Measurements from ENCODE around the gene ACER1. TPM values are rescaled to one million over a fixed set of nuclear protein-coding genes. Genes with fewer than 3 reads are reported as not detected.
"Not testable (repeated sequence)": the region's sequence is repeated elsewhere in the genome, so short reads cannot be mapped to it uniquely, and the experiment has no call there.

Gene ACER1
- total RNA-seq, 1 donor from 2014 or later = not detected

DNA sequence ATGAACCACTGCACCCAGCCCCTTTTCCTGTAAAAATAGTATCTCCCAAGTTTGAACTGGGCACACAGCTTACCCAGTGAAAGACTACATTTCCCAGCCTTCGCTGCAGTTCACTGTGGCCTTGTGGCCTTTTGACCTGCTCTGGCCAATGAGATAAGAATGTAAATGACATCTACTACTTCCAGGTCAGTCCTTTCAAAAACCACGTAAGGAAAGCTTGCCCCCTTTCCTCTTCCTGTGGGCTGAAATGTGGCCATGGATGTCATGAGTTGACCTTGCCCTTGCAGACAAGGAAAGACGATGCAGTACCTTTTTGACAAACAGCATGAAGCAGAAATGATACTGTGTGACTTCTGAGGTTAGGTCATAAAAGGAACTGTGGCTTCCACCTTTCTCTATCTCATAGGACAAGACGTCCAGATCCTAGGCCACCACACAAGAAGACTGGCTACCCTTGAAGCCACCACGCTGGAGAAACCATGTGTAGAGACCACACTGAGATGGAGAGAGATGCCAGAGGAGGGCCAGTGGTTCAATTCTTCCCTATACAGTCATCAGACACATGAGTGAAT is 19.9 kb downstream of the ACER1 start:
- intact Hi-C loops (cut with DNase I) = no loop called here
- no peak for ATAC-seq
- DNase-seq (ENCODE audit: missing footprints) = no peak

GRCh38 chr19:6312018-6312417 is 21.4 kb downstream of the ACER1 start:
- no peak for DNase-seq (ENCODE audit: missing footprints)
- intact Hi-C loops (cut with DNase I) = no loop called here
- ATAC-seq = no peak

- no peak for ATAC-seq
- intact Hi-C loops (cut with DNase I) = no loop called here
- DNase-seq (ENCODE audit: missing footprints) = no peak
Observed at GRCh38 chr19:6298413-6298812, 35.0 kb downstream of the ACER1 start.

DNA sequence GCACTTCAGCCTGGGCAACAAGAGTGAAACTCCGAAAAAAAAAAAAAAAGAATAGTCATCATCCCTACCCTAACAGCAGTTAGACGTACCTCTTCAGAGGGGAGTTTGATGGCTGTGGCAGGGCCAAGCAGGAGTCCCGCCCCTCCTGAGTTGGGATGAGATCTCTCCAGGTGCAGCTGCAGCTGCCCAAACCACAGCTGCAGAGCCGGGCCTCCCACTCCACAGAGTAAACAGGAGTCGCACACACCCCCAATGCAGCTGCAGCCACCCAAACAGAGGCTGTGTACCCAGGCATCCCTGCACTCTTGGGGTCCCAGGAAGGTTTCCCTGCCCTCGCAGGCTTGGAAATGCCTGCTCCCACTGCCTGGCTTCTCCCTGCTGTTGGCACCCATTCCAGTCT is 36.2 kb downstream of the ACER1 start:
- DNase-seq (ENCODE audit: missing footprints) = no peak
- intact Hi-C loops (cut with DNase I) = no loop called here
- ATAC-seq = no peak

DNA sequence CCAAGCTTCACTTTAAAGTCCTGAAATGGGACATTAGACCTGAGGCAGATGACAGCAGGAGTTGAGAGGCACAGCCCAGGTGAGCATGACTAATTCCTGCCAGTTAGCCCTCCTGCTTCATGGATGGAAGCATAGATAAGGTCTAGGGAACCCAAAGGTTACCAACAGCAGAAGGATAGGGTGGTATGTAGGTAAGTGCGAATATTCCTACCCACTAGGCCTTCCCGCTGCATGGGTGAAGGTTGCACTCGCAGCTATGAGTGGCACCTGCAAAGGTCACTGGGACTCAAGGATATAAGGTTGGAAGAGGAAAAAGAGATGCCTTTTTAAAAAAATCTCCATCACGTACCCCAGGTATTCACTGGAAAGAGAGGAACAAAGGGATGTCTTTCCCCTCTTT is 41.4 kb downstream of the ACER1 start:
- DNase-seq (ENCODE audit: missing footprints) (no peak), ATAC-seq (no peak)
- intact Hi-C loops (cut with DNase I) = no loop called here

DNA sequence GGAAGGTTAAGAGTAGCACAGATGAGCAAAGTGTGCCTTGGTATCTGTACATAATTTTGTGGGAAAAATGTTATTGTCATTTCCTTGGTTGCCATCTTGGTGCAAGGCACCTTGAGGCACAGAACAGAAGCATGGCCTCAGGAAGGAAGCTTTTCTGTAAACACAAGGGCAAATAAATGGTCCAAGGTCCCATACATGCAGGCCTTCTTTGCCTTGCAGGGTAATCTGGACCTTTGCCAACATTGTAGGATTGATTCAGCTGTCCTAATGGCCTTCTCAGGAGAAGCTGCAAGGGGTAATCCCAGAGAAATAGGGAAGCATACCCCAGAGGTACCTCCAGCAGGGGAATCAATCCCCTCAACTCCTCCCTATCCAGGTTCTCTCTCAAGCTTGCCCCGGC is 44.7 kb downstream of the ACER1 start:
- intact Hi-C loops (cut with DNase I) = no loop called here
- DNase-seq (ENCODE audit: missing footprints) (no peak), ATAC-seq (no peak)

GRCh38 chr19:6287269-6287885 is 46.0 kb downstream of the ACER1 start:
- DNase-seq (ENCODE audit: missing footprints) (no peak), ATAC-seq (no peak)
- intact Hi-C loops (cut with DNase I) = no loop called here

DNA sequence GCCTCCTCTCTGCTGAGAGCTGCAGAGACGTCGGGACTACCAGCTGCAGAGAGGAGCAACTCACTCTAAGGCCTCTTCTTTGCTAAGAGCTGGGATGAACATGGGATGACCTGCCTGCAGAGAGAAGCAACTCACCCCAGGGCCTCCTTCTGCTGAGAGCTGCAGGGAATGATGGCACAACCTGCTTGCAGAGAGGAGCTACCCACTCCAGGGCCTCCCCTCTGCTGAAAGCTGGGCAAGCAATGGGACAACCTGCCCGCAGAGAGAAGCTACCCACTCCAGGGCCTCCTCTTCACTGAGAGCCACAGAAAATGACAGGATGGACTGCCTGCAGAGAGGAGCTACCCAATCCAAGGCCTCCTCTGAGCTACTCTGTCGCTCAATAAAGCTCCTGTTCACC is 46.7 kb downstream of the ACER1 start:
- DNase-seq (ENCODE audit: missing footprints) (no peak), ATAC-seq (no peak)
- intact Hi-C loops (cut with DNase I) = no loop called here

- intact Hi-C loops (cut with DNase I); ATAC-seq; DNase-seq (ENCODE audit: missing footprints): not testable (repeated sequence)
Observed at GRCh38 chr19:6282393-6282792, 51.0 kb downstream of the ACER1 start.

DNA sequence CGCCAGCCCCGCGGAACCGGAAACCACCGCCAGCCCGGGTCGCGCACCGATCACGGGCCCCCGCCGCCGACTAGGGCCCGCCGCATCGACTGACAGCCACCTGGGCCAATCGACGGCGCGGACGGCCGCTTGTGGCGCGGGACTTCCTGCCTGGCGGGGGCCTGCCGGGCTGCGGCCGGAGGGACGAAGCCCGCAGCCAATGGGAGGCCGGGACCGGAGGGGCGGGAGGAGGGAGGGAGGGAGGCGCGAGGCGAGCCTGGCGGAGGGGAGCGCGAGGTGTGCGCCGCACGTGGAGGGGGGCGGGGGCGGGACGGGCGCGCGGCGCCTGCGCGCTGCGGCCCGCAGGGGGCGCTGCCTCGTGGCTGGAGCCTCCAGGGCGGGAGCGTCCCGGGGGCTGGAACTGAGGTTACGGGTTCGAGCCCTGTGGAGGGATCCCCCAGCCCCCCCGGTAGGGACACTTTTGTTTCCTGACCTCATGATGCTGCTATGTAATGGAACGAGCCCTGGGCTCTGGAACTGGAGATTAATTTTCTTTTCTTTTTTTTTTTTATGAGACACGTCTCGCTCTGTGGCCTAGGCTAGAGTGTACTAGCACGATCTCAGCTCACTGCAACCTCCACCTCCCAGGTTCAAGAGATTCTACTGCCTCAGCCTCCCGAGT is 53.4 kb downstream of the ACER1 start, which contains the start of gene MLLT1:
MLLT1 (minus strand) TSS at position 45 of the 661 bp plus-strand sequence. CDS start 191 bp downstream, outside the sequence.
- DNase-seq (ENCODE audit: missing footprints) = peak; percentile 98
- intact Hi-C loops (cut with DNase I) = loop anchor here (1.0 kb wide), 1 partner anchor 62 kb away; no protein-coding TSS in a partner anchor
- ATAC-seq = peak; percentile 98

GRCh38 chr19:6279620-6279930 is 53.8 kb downstream of the ACER1 start:
- ATAC-seq = no peak
- intact Hi-C loops (cut with DNase I) = no loop called here
- no peak for DNase-seq (ENCODE audit: missing footprints)

DNA sequence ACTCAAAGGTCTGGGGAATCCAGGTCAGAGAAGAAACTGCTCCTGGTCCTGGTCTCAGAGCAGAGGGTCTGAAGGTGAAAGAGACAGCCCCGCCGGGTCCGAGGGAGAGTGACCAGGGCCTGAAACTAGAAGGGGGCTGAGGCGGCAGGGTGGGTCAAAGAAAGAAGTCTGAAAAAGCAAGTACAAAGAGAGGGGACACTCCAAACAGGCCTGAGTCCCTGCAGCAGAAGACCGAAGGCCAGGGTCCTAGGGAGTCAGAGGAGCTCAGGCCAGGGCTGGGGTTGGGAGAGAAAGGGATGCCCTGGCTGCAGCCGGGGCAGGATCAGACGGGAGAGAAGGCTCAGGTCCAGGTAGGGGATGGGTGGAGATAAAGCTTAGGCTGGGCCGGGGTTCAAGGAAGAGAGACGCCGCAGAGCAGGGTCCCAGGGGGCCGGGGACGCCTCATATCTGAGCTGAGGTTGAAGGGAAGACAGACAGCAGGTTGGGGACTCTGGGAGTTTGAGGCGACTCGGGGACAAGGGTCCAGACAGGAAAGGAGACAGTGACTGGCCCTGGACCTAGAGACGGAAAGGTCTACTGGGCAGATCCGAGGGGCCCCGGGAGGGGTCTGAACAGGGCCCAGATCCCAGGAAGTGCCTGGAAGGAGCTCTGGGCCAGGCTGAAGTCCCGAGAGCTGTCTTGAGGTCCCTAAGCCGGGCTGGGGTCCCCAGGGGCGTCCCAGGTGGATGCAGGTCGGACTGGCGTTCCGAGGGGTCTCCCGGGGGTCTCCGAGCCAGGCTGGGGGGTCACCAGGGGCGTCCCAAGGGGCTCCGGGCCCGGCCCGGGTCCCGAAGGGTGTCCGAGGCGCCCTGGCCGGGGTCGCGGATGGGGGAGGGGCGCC is 54.4 kb downstream of the ACER1 start:
- intact Hi-C loops (cut with DNase I) = no loop called here
- no peak for ATAC-seq
- no peak for DNase-seq (ENCODE audit: missing footprints)

DNA sequence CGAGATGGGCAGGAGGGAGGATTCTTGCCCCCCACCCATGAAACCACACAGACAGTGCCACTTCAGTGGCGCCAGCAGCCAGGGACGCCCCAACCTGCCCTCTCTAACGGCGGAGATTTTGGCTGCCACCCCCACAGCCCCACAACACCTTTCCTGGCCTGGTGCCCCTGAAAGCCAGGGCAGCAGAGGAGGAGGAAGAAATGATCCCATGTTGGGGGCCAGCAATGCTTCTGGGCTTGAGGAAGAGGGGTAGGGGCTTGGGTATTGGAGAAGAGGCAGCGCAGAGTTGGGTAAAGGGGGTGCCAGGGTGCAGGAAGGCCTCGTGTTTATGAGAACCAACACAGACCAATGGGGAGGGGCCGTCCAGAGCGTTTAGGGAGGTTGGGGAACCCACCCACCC is 55.4 kb downstream of the ACER1 start:
- no peak for DNase-seq (ENCODE audit: missing footprints)
- intact Hi-C loops (cut with DNase I) = no loop called here
- no peak for ATAC-seq

DNA sequence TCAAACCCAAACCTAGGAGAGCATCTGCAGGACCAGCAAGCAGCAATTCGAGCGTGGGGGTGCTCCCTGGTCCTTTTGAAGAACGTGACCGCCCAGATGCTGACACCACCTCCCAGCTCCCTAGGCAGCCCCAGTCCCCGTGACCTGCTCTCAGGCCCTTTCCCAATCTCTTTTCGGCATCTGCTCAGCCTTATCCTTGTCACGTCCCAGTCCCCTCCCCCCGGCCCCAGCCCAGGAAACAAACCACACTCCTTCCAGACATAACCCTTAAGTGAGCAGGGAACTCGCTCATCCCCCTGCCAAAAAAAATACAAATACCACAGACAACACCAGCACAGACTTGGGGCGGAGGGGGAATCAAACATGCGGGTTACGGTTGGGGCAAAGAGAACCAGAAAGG is 57.0 kb downstream of the ACER1 start:
- intact Hi-C loops (cut with DNase I) = no loop called here
- ATAC-seq (no peak), DNase-seq (ENCODE audit: missing footprints) (no peak)

DNA sequence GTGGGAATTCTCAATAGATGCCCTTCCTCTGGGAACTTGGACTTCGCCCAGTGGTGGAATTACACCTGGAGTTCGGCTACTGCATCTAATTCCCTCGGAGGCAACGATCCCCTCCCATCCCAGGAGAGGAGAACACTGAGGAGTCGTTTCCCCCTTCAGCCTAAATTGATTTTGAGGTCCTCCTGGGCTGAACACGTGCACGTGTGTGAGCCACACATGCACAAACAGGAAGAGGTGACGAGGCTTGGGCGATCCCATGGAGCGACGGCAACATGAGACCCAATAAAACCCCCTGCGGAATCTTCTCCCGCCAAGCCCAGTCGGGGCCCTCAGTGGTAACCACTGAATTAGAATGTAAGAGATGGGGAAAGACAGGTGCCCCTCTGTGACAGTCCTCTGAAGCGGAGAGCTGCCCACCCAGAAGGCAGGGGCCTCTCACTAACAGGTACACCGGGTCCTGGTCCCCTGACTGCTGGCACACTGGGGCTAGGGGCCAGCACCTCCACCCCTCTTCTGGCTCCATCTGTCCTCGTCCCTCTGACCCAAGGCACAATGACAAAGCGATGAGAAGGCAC is 58.2 kb downstream of the ACER1 start:
- ATAC-seq = no peak
- intact Hi-C loops (cut with DNase I) = no loop called here
- DNase-seq (ENCODE audit: missing footprints) = no peak

DNA sequence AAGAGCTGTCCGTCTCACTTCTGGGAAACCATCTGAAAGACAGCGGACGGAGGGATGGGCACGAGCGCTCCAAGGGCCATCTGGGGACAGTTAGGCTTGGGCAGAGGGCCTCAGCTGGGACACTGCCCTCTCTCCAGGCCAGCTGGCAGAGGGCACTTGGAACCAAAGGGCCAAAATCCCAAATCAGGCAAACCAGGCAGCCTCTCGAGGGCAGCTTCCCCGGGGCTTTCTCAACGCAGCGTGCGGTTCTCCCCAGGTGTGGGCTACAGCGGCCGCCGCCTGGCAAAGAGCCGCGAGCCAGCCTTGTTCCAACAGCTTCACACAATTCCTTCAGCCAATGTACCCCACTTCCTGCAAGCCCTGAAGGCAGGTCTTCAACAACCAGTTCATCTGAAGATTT is 58.7 kb downstream of the ACER1 start:
- DNase-seq (ENCODE audit: missing footprints) (no peak), ATAC-seq (peak; percentile 26)
- intact Hi-C loops (cut with DNase I) = loop anchor here (1.0 kb wide), 1 partner anchor 41 kb away; no protein-coding TSS in a partner anchor

DNA sequence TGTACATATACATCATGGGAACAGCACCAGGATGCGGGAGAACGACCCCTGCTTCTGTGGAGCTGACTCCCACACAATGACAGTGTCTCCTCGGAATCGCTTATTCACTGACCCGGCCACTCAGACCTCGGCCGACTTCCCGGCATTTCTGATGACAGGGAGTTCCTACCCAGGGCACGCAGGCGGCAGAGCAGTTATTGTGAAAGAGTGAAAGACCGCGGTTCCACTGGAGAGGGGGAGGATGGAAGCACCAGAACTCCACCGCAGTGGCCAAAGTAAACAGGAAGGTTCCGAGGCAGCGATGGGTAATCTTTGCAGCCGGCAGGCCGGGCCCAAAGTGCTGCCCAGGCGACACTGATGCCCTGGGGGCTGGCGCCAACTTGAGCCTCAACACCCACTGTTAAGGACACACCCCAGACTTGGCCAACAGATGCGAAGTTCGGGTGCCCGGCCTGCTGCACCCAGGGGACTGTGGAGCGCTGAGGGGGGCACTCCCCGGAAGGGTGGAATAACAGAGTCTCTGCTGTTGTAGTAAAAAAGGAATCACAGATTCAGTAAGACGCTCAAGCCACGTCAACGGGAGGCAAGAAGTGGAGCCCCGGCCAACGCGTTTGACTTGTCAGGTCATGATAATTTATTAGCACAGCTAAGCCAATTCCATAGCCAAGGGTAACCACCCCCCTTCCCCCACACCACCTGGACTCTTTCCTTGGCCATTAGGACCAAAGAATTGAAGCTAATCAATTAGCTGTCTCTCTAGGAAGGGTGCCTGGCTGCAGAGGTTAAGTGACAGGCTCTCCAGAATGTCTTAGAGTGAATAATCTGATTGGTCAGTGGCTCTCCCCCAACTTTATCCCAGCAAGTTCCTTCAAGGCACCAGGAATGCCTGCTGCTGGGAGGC is 59.5 kb downstream of the ACER1 start:
- DNase-seq (ENCODE audit: missing footprints) = peak; percentile 94
- peak; percentile 81 for ATAC-seq
- intact Hi-C loops (cut with DNase I) = loop anchor here (1.0 kb wide), 2 partner anchors 41 to 208 kb away; no protein-coding TSS in a partner anchor

All from Right ventricle myocardium inferior (tissue), 1 donor.